A549 (cell line): ENCODE measurements around the gene RHOT1. TPM values are rescaled to one million over a fixed set of nuclear protein-coding genes. Genes with fewer than 3 reads are reported as not detected.

Experiments used
- ATAC-seq, 2 experiments: fragments of 200-7000 bp in 1 of 2; fragments of >200 bp in 1 of 2; cut with Nextera tagmentation in 1 of 2; cut with Tn5 transposase in 1 of 2; 3 replicates each; pipeline versions ENCODE4 v1.8.0 to v1.9.1; 2018 to 2020; ENCODE audit warnings: mild to moderate bottlenecking in 1 of 2, moderate library complexity in 1 of 2
- CTCF ChIA-PET: fragments of 300-600 bp; sonication (Branson Sonifier 250); formaldehyde crosslinking; extraction: SDS; loops from one replicate; lab custom pipeline; 2021; ENCODE audit warnings: antibody characterized with exemption, inconsistent platforms; lab: Yijun Ruan, JAX
- POLR2A ChIA-PET: fragments of 350-600 bp; formaldehyde crosslinking; extraction: SDS; loops from one replicate; lab custom pipeline; 2021; ENCODE audit warnings: antibody characterized with exemption, inconsistent platforms; lab: Yijun Ruan, JAX
- DNase-seq, 2 experiments: peaks; one replicate each; pipeline versions ENCODE4 v3.0.0 to v3.0.0-alpha.2; 2011 to 2016; ENCODE audit warnings: low read depth in 1 of 2, low spot score in 1 of 2
- FAIRE-seq: peaks from 2 replicates; lab custom pipeline; 2011; peaks lifted over from hg19 to GRCh38; lab: Jason Lieb, UNC
- H3K27ac ChIP-seq, 2 experiments: fragments of >200 bp; sonication (Bioruptor Twin); formaldehyde crosslinking; 3 replicates each; pipeline ENCODE4 v1.5.1; 2016 to 2017
- H3K4me1 ChIP-seq: fragments of >200 bp; sonication (Bioruptor Twin); formaldehyde crosslinking; 3 replicates; pipeline ENCODE4 v1.6.1; 2016
- H3K4me2 ChIP-seq: fragments of >200 bp; sonication (Bioruptor Twin); formaldehyde crosslinking; 3 replicates; pipeline ENCODE4 v1.6.1; 2016
- H3K4me3 ChIP-seq: fragments of >200 bp; sonication (Bioruptor Twin); formaldehyde crosslinking; 3 replicates; pipeline ENCODE4 v1.5.1; 2016
- H3K9me3 ChIP-seq: fragments of >200 bp; sonication (Bioruptor Twin); formaldehyde crosslinking; 3 replicates; pipeline ENCODE4 v1.6.1; 2016
- ATOH8 ChIP-seq: fragments of 250-450 bp; sonication (Bioruptor Pico); IDR thresholded peaks from 2 replicates; pipeline ENCODE4 v1.5.0; 2020; ENCODE audit warnings: low read depth, mild to moderate bottlenecking, moderate library complexity
- BCL3 ChIP-seq: fragments of >200 bp; sonication (Bioruptor Twin); formaldehyde crosslinking; IDR thresholded peaks from 3 replicates; pipeline ENCODE4 v1.6.1; 2016
- CBX2 ChIP-seq: fragments of 200-600 bp; sonication (generic); IDR thresholded peaks from 2 replicates; pipeline ENCODE4 v1.6.1; 2016; ENCODE audit warnings: low read depth, mild to moderate bottlenecking, borderline replicate concordance
- CBX8 ChIP-seq: fragments of 200-600 bp; sonication (generic); IDR thresholded peaks from 2 replicates; pipeline ENCODE4 v1.6.1; 2016
- CEBPB ChIP-seq, 2 experiments: fragments of >200 bp in 1 of 2; sonication (Bioruptor Twin) in 1 of 2; formaldehyde crosslinking in 1 of 2; IDR thresholded peaks; 2 replicates each; pipeline ENCODE4 v1.6.1; 2012 to 2016
- CTCF ChIP-seq: fragments of >200 bp; sonication (Bioruptor Twin); formaldehyde crosslinking; IDR thresholded peaks from 3 replicates; pipeline ENCODE4 v1.5.1; 2016
- EHF ChIP-seq: fragments of 250-450 bp; sonication (Bioruptor Pico); IDR thresholded peaks from 2 replicates; pipeline ENCODE4 v1.5.0; 2020; ENCODE audit warnings: mild to moderate bottlenecking
- EHMT2 ChIP-seq: fragments of 200-600 bp; sonication (generic); IDR thresholded peaks from 2 replicates; pipeline ENCODE4 v1.6.1; 2016; ENCODE audit warnings: antibody characterized with exemption, low read depth, mild to moderate bottlenecking, moderate library complexity
- EP300 ChIP-seq, 2 experiments: fragments of >200 bp; sonication (Bioruptor Twin); formaldehyde crosslinking; IDR thresholded peaks; 2 replicates in 1 of 2; 3 replicates in 1 of 2; pipeline ENCODE4 v1.6.1; 2016 to 2017
- FOSL2 ChIP-seq, 2 experiments: fragments of 450-650 bp in 1 of 2; fragments of >200 bp in 1 of 2; sonication (Bioruptor Twin) in 1 of 2; formaldehyde crosslinking; IDR thresholded peaks; 2 replicates each; pipeline versions ENCODE4 v1.5.0 to v1.6.1; 2016 to 2020; ENCODE audit warnings: mild to moderate bottlenecking in 1 of 2, moderate library complexity in 1 of 2
- FOXS1 ChIP-seq: fragments of 250-450 bp; sonication (Bioruptor Pico); IDR thresholded peaks from 2 replicates; pipeline ENCODE4 v1.5.0; 2020; ENCODE audit warnings: mild to moderate bottlenecking, moderate library complexity
- GATA3 ChIP-seq: IDR thresholded peaks from 2 replicates; pipeline ENCODE4 v1.6.1; 2012; ENCODE audit warnings: borderline replicate concordance
- HEYL ChIP-seq: fragments of 250-450 bp; sonication (Bioruptor Pico); IDR thresholded peaks from 2 replicates; pipeline ENCODE4 v1.8.0; 2021; ENCODE audit warnings: mild to moderate bottlenecking, moderate library complexity
- HMGXB4 ChIP-seq: fragments of 250-450 bp; sonication (Bioruptor Pico); IDR thresholded peaks from 2 replicates; pipeline ENCODE4 v1.5.0; 2021; ENCODE audit warnings: mild to moderate bottlenecking, moderate library complexity, borderline replicate concordance
- HOXB5 ChIP-seq: fragments of 250-450 bp; sonication (Bioruptor Pico); IDR thresholded peaks from 2 replicates; pipeline ENCODE4 v1.5.0; 2020; ENCODE audit warnings: mild to moderate bottlenecking, moderate library complexity
- KDM1A ChIP-seq: fragments of 200-600 bp; sonication (generic); IDR thresholded peaks from 2 replicates; pipeline ENCODE4 v1.6.1; 2016; ENCODE audit warnings: low read depth, mild to moderate bottlenecking
- KDM5A ChIP-seq: fragments of 200-600 bp; sonication (generic); IDR thresholded peaks from 2 replicates; pipeline ENCODE4 v1.6.1; 2016; ENCODE audit warnings: antibody characterized with exemption, mild to moderate bottlenecking
- MAFK ChIP-seq: fragments of 450-650 bp; IDR thresholded peaks from 2 replicates; pipeline ENCODE4 v1.6.1; 2014; ENCODE audit not compliant: partially characterized antibody
- MAX ChIP-seq: IDR thresholded peaks from 2 replicates; pipeline ENCODE4 v1.6.1; 2012
- MAZ ChIP-seq: fragments of 150-350 bp; IDR thresholded peaks from 2 replicates; pipeline ENCODE4 v1.6.1; 2014; ENCODE audit warnings: antibody characterized with exemption, low read depth, low read length, borderline replicate concordance
- NR3C1 ChIP-seq: fragments of >200 bp; sonication (Bioruptor Twin); formaldehyde crosslinking; IDR thresholded peaks from 3 replicates; pipeline ENCODE4 v1.6.1; 2017
- POLR2AphosphoS2 ChIP-seq: conservative IDR thresholded peaks from 2 replicates; pipeline ENCODE4 v1.6.1; 2012; ENCODE audit warnings: low read length, improper control_type of control experiment, inconsistent platforms
- RCOR1 ChIP-seq: fragments of 150-350 bp; IDR thresholded peaks from 2 replicates; pipeline ENCODE4 v1.6.1; 2014; ENCODE audit warnings: antibody characterized with exemption, low read length, low read depth
- RFX5 ChIP-seq: fragments of 450-650 bp; IDR thresholded peaks from 2 replicates; pipeline ENCODE4 v1.7.1; 2014; ENCODE audit warnings: antibody characterized with exemption, mild to moderate bottlenecking, moderate library complexity
- SREBF2 ChIP-seq: fragments of 450-650 bp; IDR thresholded peaks from 2 replicates; pipeline ENCODE4 v1.6.1; 2014; ENCODE audit warnings: mild to moderate bottlenecking, moderate library complexity
- TFCP2L1 ChIP-seq: fragments of 250-450 bp; sonication (Bioruptor Pico); IDR thresholded peaks from 2 replicates; pipeline ENCODE4 v1.5.0; 2021; ENCODE audit warnings: mild to moderate bottlenecking
- ZC3H11A ChIP-seq: fragments of 450-650 bp; IDR thresholded peaks from 2 replicates; pipeline ENCODE4 v1.6.1; 2014; ENCODE audit warnings: antibody characterized with exemption, mild to moderate bottlenecking
- ZFP36 ChIP-seq: fragments of 450-650 bp; IDR thresholded peaks from 2 replicates; pipeline ENCODE4 v1.6.1; 2014; ENCODE audit warnings: borderline replicate concordance; ENCODE audit not compliant: partially characterized antibody
- WGBS: methylation state at CpG from one replicate; pipeline ENCODE4 v1.1.6; 2017; ENCODE audit errors: missing lambda C conversion rate; 5-methylcytosine and 5-hydroxymethylcytosine counted together
- polyA minus RNA-seq: library from RNA; depleted of rRNA, polyadenylated mRNA; stranded (reverse); fragments of >200 nt; gene quantifications from 2 replicates; pipeline ENCODE4 v1.2.3, GENCODE V29; 2011; rRNA and poly(A)+ RNA removed
- polyA plus RNA-seq, 4 experiments: library from polyadenylated mRNA; depleted of rRNA in 3 of 4; stranded (reverse); fragments of >200 nt; fragmentation: RNase III in 1 of 4; extraction: RNeasy Plus Mini Kit Qiagen cat#74134 plus additional on column Dnase treatment in 1 of 4; gene quantifications; 2 replicates in 3 of 4; 3 replicates in 1 of 4; pipeline ENCODE4 v1.2.3, GENCODE V29; 2011 to 2017
- TF ChIP-seq, protein P1 (sequence below): fragments of 150-350 bp; IDR thresholded peaks from 2 replicates; pipeline ENCODE4 v1.6.1; 2014; ENCODE audit warnings: low read depth, mild to moderate bottlenecking, low read length
- TF ChIP-seq, protein P2 (sequence below): fragments of >200 bp; sonication (Bioruptor Twin); formaldehyde crosslinking; IDR thresholded peaks from 2 replicates; pipeline ENCODE4 v1.6.1; 2016
- TF ChIP-seq, protein P3 (sequence below): IDR thresholded peaks from 2 replicates; pipeline ENCODE4 v1.6.1; 2012; ENCODE audit warnings: low read depth, borderline replicate concordance

Gene RHOT1
- polyA plus RNA-seq (2011; rRNA removed) (83.2 and 109 TPM in 2 replicates), polyA plus RNA-seq (2017; fragmentation: RNase III; extraction: RNeasy Plus Mini Kit Qiagen cat#74134 plus additional on column Dnase treatment) (25.8 to 27.6 TPM (median 26.6 TPM) in 3 replicates), polyA minus RNA-seq (30.4 and 39.2 TPM in 2 replicates)
- 24.0 and 26.8 TPM in 2 replicates for polyA plus RNA-seq (2012; cell fraction: cytosol; rRNA removed)
- 9.2 and 13.4 TPM in 2 replicates for polyA plus RNA-seq (2012; cell fraction: nucleus; rRNA removed)

- Histone ChIP-seq H3K4me1 (peaks cover 16% of the 10 kb centered on the region), H3K4me2 (peak within 1 kb of the TSS; percentile 90), H3K4me3 (peak within 1 kb of the TSS; percentile 86), H3K9me3 (no peaks in the 10 kb centered on the region), H3K27ac (peak within 1 kb of the TSS; percentile 81 to 96)
- DNase-seq (peak; percentile 87), ATAC-seq (peak; percentile 83 to 84), FAIRE-seq (peak; percentile 84)
- ChIA-PET CTCF (interaction anchor here (0.6 to 3.2 kb wide), 16 partner anchors 8 to 268 kb away, joined by 3 to 13 read pairs (median 3); no protein-coding TSS in a partner anchor), POLR2A (no interaction called here)
- 2% methylated on average over 68 of the region's 84 CpGs for WGBS
- TF ChIP-seq CTCF, result peak; percentile 76
- TF ChIP-seq SREBF2, result no peak
- no peak for TF ChIP-seq CEBPB (IDR thresholded peaks at IDR 0.05)
- TF ChIP-seq MAX, result peak; percentile 74
- TF ChIP-seq MAZ, result no peak
- no peak for TF ChIP-seq GATA3
- TF ChIP-seq CBX2, result no peak
- TF ChIP-seq, protein P1, sequence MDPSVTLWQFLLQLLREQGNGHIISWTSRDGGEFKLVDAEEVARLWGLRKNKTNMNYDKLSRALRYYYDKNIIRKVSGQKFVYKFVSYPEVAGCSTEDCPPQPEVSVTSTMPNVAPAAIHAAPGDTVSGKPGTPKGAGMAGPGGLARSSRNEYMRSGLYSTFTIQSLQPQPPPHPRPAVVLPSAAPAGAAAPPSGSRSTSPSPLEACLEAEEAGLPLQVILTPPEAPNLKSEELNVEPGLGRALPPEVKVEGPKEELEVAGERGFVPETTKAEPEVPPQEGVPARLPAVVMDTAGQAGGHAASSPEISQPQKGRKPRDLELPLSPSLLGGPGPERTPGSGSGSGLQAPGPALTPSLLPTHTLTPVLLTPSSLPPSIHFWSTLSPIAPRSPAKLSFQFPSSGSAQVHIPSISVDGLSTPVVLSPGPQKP, result no peak
- TF ChIP-seq POLR2AphosphoS2, result no peak
- TF ChIP-seq BCL3, result peak; percentile 57; the same call in 1 of the 3 replicates
- no peak for TF ChIP-seq EHF
- TF ChIP-seq NR3C1, result no peak
- TF ChIP-seq, protein P2, sequence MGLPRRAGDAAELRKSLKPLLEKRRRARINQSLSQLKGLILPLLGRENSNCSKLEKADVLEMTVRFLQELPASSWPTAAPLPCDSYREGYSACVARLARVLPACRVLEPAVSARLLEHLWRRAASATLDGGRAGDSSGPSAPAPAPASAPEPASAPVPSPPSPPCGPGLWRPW, result no peak
- no peak for TF ChIP-seq FOSL2 (IDR thresholded peaks at IDR 0.05)
- peak; percentile 70 for TF ChIP-seq FOSL2 (CRISPR knock-in tag; IDR thresholded peaks at IDR 0.05)
- TF ChIP-seq HMGXB4, result no peak
- no peak for TF ChIP-seq ATOH8 (CRISPR knock-in tag)
- no peak for TF ChIP-seq ZFP36
- no peak for TF ChIP-seq KDM1A
- TF ChIP-seq MAFK, result no peak
- 0 out of 5 replicates have a peak, but pooled peaks of 1 of the 2 experiments have one; percentile 20 for TF ChIP-seq EP300 (IDR thresholded peaks at IDR 0.05)
- TF ChIP-seq ZC3H11A, result no peak
- no peak for TF ChIP-seq EHMT2
- TF ChIP-seq HEYL (CRISPR knock-in tag), result no peak
- no peak for TF ChIP-seq FOXS1
- TF ChIP-seq, protein P3, sequence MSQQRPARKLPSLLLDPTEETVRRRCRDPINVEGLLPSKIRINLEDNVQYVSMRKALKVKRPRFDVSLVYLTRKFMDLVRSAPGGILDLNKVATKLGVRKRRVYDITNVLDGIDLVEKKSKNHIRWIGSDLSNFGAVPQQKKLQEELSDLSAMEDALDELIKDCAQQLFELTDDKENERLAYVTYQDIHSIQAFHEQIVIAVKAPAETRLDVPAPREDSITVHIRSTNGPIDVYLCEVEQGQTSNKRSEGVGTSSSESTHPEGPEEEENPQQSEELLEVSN, result no peak; the same call in 1 of the 2 replicates
- no peak for TF ChIP-seq TFCP2L1
- TF ChIP-seq HOXB5 (CRISPR knock-in tag), result 0 out of 2 replicates have a peak, but pooled peaks have one; percentile 47
- no peak for TF ChIP-seq KDM5A
- TF ChIP-seq RCOR1, result no peak
- TF ChIP-seq RFX5, result no peak
- no peak for TF ChIP-seq CBX8
Measured at GRCh38 chr17:32142038-32142856, at the start of gene RHOT1. Gene RHOT1, plus strand, starts transcription at chr17:32142502. Its CDS starts 191 bp downstream, at chr17:32142693.
